OCI-M1 (cell line): Measurements from ENCODE around the gene ATF3.

Source experiments
- DNase-seq: peaks from one replicate; lab custom pipeline; 2025; lab: John Stamatoyannopoulos, UW

ATF3 gene

DNA sequence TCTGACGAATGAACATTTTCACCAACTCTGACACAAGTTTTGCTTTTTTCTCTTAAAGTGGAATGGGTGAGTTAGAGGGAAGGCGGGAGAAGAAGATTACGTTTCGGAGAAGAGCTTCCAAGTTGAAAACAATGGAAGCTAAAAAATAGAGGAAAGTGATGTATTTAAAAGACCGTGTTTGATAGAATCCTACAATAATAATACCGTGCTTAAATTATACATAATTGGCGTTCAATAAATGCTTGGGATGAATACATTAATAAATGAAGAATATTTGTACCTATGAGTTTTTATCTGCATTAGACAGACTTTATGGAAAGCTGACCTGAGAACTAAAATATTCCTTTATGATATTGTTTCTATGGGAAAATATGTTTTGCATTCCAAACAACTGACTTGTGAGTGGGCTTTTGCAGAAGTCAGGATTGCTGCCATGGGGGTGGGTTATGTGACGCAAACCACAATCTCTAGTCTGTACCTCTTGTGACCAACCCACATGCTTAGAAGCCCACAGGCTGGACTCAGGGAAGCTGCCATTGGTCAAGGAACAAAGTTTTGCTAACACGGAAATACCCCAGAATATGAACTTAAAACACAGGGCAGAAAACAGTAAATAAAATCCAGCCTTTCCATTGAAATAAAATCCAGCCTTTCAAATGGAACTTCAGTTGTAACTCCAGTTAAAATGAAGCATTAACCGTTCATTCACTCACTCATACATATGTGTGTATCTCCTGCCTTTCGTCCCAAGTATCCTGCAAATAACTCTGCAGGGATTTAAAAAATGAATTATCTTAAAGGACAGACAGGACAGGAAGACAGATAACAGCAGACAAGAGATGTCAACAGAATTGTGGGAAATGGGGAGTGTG is 21.3 kb upstream of the ATF3 start:
- peak; percentile 53 for DNase-seq

DNA sequence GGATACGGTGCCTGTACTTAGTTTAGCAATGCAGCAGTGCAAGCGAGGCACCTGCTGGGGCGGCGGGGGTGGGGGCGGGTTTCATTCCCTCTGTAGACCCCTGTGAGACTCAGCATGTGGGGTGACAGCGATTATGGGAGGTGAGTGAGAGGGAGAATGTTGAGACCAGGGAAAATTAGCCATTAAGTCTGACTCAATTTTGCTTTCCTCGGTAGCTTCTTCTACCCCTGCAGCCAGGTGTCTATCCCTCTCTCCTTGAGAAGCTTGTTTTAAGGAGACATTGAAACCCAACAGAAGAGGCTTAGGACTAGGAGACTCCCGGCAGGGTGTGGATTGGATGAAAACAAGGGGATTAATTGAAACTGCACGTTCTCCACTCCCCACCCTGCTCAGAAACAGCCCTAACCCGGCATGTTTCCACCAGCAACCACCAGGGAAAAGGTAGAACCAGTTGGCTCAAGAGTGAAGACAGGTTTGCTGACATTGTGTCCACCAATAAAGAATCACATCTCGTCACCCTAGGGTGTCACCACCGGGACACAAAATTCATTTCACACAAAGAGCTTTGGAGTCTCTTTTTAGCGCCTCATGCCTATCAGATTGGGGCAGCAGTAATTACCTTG is 20.6 kb upstream of the ATF3 start:
- DNase-seq, result no peak

DNA sequence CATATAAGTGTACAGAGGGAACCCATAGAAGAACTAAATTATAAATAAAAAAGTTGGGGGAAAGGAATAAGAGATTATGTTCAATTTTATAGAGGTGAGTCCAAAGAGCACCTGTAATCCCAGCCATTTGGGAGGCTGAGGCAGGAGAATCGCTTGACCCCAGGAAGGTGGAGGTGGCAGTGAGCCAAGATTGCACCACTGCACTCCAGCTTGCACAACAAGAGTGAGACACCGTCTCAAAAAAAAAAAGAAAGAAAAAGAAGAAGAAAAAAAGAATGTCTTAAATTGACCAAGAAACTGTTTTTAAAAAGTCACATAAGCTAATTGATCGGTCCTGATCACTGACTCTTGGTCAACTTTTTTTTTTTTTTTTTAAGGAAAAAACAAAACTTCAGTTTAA is 19.1 kb upstream of the ATF3 start:
- DNase-seq, result no peak

DNA sequence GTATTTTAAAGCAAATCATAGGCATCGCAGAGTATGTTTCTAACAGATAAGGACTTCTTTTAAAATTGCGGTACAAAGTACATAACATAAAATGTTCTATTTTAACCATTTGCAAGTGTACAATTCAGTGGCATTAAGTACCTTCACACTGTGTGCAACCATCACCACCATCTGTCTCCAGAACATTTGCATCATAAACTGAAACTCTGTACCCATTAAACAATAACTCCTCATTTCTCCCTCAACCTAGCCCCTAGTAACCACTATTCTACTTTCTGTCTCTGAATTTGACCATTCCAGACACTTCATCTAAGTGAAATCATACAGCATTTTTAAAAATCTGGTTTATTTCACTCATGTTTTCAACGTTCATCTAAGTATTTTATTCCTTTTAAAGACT is 16.6 kb upstream of the ATF3 start:
- DNase-seq, result no peak

DNA sequence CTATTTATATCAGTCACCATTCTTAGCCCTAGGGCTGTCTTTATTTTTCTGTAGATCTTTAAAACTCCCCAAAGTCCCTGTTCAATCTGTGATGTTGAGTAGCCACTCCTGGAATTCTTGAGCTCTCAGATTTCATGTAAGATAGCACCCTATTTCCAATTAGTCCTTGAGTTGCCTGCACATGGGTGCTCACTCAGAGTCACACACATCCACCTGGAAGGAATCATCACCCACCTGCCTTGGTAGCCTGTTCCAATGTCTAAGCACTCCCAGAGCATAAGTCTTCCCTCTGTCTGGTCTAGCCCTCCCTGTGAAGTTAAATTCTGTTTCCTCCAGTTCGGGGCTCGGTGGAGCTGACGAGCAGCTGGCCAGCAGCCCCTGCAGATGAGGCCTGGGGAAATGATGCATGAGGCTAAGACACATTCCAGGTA is 14.7 kb upstream of the ATF3 start:
- DNase-seq, result no peak

GRCh38 chr1:212594640-212595039 is 13.9 kb upstream of the ATF3 start:
- DNase-seq, result no peak

- DNase-seq, result no peak
Measured at GRCh38 chr1:212595229-212595628, 13.3 kb upstream of the ATF3 start.

DNA sequence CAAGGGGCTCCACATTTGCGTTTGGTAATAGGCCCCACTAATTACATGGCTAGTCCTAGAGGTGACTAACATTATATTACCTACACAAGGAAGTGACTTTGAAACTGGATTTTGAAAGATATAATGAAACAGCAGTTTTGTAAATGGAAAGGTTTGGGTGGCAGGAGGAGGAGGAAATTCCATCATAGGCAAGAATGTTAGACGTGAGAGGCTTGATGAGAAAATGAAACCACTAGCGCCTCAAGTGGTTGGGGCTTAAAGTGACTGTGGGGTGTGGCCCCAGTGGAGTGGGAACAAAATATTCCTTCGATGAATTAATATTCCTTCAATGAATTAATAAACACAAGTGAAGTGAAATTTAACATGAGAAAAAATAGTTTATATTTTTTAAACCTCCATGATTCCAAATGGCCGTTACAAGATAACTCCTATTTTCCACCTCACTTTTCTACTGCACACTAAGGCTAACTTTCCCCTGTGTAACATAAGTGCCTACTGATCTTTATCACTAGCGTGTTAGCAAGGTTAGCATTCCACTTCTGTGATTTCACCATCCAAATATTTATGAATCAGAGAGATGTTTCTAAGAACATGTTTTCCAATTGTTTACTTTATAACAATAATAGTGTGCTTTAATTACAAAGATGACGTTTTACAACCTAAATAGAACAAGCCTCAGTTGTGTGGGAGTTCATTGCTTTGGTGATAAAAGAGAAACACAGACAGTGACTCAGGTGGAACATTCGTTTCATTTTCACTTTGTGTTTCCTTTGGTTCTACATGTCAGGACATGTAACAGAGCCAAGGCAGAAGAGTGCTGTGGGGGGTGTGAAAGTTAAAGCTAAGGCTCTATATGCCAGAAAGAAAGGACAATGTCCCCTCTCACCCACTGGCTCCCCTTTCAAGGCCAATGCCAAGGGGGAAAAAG is 12.5 kb upstream of the ATF3 start:
- peak; percentile 96 for DNase-seq

DNA sequence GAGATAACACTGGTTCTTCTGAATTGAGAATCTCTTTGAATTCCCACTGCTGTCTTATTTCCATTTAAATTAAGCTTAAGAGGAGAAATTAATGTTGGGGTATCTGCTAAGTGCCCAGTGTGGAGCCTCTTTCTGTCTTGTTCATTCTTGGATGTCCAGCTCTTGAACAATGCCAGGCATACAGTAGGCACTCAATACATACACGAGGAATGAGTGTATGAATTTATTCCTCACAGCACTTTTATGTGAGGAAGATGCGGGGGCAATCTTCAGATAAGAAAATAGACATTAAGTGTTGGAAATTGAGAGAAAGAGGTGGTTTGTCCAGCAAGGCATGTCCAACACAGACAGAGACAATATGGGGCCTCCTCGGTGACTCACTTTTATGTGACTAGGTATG is 11.8 kb upstream of the ATF3 start:
- no peak for DNase-seq

GRCh38 chr1:212597487-212597886 is 11.1 kb upstream of the ATF3 start:
- no peak for DNase-seq

GRCh38 chr1:212600071-212600915 is 8.3 kb upstream of the ATF3 start:
- DNase-seq, result no peak

GRCh38 chr1:212600980-212601379 is 7.6 kb upstream of the ATF3 start:
- no peak for DNase-seq

DNA sequence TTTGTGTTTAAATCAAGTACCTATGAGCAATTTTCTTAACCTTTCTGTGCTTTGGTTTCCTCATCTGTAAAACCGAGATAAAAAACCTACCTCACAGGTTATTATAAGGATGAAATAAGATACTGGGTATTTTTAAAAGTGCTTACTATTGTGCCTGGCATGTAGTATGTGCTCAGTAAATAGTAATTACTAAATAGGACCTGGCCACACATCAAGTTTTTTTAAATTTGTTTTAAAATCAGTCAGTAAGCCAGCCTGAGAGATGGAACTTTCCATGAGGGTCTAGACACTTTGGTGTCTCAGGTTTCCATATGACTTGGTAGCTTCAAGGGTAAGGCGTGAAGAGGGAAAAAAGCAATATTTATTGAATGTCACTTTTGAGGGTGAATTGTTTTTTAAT is 7.0 kb upstream of the ATF3 start:
- no peak for DNase-seq

DNA sequence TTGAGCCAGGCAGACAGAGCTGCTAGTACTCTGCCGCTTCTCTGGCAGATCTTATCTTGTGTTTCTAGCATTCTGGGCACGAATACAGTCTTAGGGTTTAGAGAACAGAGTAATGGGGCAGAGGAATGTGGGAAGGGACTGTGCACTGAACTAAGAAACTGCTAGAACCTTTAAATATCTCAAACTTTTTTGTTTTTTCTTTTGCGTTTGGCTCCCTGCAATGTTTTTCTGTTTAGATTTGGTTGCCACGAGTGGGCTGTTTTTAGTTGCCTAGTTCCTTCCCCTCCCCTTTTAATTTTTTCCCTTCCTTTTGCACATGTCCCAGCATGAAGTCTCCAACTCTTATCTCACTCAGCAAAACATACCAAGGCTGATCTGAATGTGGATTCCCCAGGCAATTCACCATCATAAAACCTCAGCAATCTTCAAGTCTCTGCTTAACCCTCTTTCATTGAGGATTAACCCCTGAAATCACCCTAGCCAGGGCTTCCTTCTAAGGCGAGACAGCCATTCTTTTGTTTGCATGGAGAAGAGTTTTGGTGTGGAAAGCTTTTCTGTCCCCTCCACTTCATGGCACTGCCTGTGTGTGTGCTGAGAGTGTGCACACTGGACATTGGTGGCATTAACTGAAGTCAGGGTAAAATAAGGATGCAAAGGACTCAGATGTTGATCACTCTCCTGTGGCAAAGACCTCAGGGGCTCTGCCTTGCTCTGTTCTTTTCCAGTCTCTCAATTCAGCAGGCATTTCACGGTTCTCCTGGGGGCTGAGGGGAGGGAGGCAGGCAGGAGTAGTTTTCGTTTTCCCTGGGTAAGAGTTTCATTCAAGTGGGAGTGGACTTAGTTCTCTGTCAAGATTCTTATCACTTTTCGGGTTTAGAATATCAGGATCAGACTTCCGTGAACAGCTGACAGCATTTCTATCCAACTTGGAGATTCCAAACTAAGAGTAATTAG is 2.8 kb upstream of the ATF3 start:
- peak; percentile 40 for DNase-seq

GRCh38 chr1:212606395-212607205 is 2.0 kb upstream of the ATF3 start:
- DNase-seq, result no peak

GRCh38 chr1:212607206-212607912 is 1.2 kb upstream of the ATF3 start:
- DNase-seq, result no peak

DNA sequence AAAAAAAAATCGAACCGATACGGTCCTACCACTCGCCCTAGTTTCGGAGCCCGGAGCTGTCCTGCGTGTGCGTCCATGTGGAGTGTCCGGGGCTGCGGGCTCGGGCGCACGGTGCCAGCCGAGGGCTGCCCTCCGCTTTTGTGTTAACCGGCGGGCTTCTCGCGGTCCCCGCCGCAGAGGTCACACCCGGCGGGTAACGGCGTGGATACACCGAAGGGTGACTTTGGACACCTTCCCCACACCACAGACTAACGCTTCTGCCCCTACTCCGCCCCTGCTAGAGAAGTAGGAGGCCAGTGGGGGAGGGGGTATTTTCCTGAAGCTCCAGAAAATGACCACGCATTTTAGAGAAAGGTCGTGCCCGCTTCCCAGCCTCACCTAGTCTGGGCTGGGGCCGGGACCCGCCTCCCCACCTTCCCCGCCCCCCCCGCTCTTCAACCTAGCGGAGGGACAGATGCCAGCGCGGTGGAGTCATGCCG is 609 bp upstream of the ATF3 start:
- DNase-seq, result peak; percentile 79

DNA sequence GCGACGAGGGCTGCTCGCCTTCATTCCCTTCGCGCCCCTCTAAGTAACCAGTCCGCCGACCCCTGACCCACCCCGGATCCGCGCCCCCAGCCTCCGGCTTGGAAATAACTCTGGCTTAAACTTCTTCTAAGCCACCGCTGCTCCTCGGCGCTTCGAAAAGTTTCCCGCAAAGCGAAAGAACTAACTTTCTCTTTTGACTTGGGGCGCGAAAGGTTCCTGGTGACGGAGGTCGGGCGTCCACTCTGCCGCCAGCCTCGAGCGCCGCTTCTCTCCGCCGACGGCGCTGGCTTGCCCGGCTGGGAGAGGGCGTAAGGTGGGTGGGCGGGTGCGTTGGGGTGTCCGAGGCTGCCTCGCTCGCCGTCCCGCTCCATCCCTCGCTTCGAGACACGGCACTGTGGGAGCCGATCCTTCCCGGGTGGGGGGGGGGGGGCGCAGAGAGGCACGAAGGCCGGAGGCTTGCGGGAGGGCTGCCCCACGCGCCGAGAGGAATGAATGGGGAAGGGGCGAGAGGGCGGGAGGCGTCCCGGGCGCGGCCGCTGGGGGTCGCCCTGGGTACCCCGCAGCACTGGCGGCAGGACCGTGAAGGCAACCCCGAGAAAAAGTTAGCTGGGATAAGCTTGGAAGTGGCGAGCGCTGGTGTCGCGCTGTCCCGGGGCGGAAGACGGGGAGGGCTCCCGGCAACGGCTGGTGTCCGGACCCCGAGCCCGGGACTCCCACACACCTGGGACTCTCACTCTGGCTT is 569 bp downstream of the ATF3 start:
- DNase-seq, result peak; percentile 82
